Colon (tissue), 2 donors: ENCODE data around the gene ZNF697.
"Not testable (repeated sequence)": the region's sequence is repeated elsewhere in the genome, so short reads cannot be mapped to it uniquely, and the experiment has no call there.

Experiments
- FAIRE-seq: peaks from 2 replicates; lab custom pipeline; 2012; peaks lifted over from hg19 to GRCh38; lab: Jason Lieb, UNC
- donor health status: control.
- donor health status: control.

ZNF697 gene

GRCh38 chr1:119647734-119648619 is at the start of gene ZNF697:
Gene ZNF697 (minus strand): TSS chr1:119648266. CDS start chr1:119626100, 22,166 bp downstream.
- no peak for FAIRE-seq

- FAIRE-seq = no peak
Measured at GRCh38 chr1:119697598-119697997, 49.5 kb upstream of the ZNF697 start.

- FAIRE-seq = not testable (repeated sequence)
Measured at GRCh38 chr1:119696863-119697262, 48.8 kb upstream of the ZNF697 start.

- FAIRE-seq = no peak
Measured at GRCh38 chr1:119689511-119689910, 41.4 kb upstream of the ZNF697 start.

- FAIRE-seq = no peak
Measured at GRCh38 chr1:119688810-119689209, 40.7 kb upstream of the ZNF697 start.

GRCh38 chr1:119687434-119688079 is 39.5 kb upstream of the ZNF697 start:
- FAIRE-seq = no peak

- FAIRE-seq = no peak
Measured at GRCh38 chr1:119686661-119687060, 38.6 kb upstream of the ZNF697 start.

- FAIRE-seq = no peak
Measured at GRCh38 chr1:119683893-119684292, 35.8 kb upstream of the ZNF697 start.

GRCh38 chr1:119682141-119682540 is 34.1 kb upstream of the ZNF697 start:
- FAIRE-seq = no peak

- no peak for FAIRE-seq
Measured at GRCh38 chr1:119681560-119681959, 33.5 kb upstream of the ZNF697 start.

GRCh38 chr1:119680723-119681122 is 32.7 kb upstream of the ZNF697 start:
- no peak for FAIRE-seq

- FAIRE-seq = no peak
Measured at GRCh38 chr1:119680193-119680592, 32.1 kb upstream of the ZNF697 start.

- no peak for FAIRE-seq
Measured at GRCh38 chr1:119679223-119679622, 31.2 kb upstream of the ZNF697 start.

- no peak for FAIRE-seq
Measured at GRCh38 chr1:119676571-119677206, 28.6 kb upstream of the ZNF697 start.

GRCh38 chr1:119675349-119676345 is 27.6 kb upstream of the ZNF697 start:
- FAIRE-seq = no peak

GRCh38 chr1:119674835-119675289 is 26.8 kb upstream of the ZNF697 start:
- FAIRE-seq = no peak

GRCh38 chr1:119674111-119674526 is 26.1 kb upstream of the ZNF697 start:
- no peak for FAIRE-seq

- no peak for FAIRE-seq
Measured at GRCh38 chr1:119673171-119673940, 25.3 kb upstream of the ZNF697 start.

GRCh38 chr1:119670898-119671297 is 22.8 kb upstream of the ZNF697 start:
- FAIRE-seq = no peak

GRCh38 chr1:119667173-119667572 is 19.1 kb upstream of the ZNF697 start:
- FAIRE-seq = no peak

GRCh38 chr1:119664067-119664466 is 16.0 kb upstream of the ZNF697 start:
- no peak for FAIRE-seq
